Measurements from ENCODE around the gene FNIP1.
"Not testable (repeated sequence)": the region's sequence is repeated elsewhere in the genome, so short reads cannot be mapped to it uniquely, and the experiment has no call there.

Gene FNIP1

DNA sequence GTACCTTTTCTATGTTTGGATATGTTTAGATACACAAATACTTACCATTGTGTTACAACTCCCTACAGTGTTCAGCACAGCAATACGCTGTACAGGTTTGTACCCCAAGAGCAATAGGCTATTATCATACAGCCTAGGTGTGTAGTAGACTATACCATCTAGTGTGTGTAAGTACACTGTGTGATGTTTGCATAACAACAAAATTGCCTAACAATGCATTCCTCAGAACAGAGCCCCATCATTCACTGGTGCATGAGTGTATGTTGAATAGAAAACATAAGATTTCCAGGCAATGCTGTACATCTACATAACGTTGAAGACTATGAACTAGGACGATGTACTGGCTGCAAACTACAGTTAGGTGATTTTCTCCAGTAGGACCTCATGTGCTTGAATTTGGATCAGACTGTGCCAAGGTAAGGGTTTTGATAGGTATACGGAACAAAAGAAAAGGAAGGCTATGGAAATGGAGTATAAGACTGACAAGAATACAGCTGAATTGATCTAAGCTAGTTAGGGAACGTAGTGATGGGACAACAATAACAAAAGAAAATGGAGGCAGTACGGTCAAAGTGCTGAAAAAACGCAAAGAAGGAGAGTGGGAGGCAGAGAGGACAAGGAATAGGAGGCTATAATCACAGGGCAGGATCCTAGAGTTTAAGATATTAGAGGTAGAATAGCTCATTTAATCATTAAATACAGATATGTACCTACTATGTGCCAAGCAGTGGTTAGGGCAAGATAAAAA, 46.9 kb downstream of the FNIP1 start:
- DNase-seq = no peak

DNA sequence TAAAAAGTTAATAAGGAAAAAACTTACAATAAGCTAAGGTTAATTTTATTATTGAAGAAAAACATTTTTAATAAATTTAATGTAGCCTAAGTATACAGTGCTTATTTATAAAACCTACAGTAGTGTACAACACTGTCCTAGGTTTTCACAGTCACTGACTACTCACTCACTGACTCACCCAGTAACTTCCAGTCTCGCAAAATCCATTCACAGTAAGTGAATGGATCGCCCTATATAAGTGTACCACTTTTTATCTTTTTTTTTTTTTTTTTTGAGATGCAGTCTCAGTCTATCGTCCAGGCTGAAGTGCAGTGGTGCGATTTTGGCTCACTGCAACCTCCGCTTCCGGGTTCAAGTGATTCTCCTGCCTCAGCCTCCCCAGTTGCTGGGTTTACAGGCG, 47.7 kb downstream of the FNIP1 start:
- no peak for DNase-seq

DNA sequence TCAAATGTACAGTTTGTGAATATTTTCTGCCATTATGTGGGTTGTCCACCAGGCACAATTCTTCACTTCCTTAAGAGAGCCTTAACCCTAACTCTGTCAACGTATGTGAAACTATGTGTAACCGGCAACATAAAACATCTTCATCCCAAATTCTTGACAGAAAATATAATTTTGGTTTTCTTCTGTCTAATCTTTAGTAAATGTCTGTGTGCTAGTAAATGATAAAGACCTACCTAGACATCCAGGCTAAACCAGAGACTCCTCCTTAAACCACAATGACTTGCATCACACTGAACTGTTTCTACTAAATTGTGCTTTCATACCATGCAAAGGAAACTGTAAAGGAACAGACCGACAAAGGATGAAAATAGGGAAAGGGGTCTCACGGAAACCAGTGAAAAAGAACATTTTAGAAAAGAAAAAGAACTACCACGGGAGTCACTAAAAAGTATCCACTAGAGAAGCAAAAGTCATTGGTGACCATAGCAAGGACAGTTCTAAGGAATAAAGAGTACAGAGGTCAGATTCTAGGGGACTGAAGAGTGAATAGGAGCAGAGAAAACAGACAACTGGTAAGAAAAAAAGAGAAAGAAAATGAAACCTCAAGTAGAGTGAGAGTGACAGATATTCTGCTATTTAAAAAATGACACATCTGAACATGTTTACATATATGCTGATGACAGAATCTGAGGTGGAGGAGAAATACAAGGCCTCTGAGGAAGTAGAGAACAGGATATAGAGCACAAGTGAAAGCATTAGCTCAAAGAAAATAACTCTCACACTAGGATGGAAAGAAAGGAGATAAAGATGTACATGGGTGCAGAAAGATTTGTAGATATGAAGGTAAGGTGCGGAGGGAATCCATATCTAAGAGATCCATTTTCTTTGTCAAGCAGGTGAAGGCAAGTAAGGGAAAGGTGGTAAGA, 49.4 kb downstream of the FNIP1 start:
- DNase-seq = peak; percentile 97

DNA sequence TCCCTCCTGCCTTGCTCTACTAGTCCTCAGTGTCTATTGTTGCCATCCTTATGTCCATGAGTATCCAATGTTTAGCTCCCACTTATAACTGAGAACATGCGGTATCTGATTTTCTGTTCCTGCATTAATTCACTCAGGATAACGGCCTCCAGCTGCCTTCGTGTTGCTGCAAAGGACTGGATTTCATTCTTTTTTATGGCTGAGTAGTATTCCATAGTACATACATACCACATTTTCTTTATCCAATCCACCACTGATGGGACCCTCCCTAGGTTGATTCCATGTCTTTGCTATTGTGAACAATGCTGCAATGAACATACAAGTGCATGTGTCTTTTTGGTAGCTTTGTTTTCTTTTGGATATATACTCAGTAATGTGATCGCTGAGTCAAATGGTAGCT, 50.4 kb downstream of the FNIP1 start:
- DNase-seq = no peak

DNA sequence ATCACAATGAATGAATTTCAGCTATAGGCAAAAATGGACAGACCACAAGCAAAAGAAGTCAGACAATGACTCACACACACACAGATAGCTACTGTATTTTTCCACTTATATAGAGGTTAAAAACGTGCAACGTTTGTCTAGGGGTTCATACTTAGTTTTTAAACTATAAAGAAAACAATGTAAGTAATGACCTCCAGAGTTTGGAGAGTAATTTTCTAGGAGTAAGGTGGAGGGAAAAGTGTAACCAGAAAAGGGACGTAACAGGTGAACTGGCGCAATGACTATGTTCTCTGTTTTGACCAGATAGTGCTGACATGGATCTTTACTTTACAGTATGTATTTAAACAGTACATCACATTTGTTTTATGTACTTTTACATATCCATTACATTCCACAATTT, 51.1 kb downstream of the FNIP1 start:
- peak; percentile 58 for DNase-seq

DNA sequence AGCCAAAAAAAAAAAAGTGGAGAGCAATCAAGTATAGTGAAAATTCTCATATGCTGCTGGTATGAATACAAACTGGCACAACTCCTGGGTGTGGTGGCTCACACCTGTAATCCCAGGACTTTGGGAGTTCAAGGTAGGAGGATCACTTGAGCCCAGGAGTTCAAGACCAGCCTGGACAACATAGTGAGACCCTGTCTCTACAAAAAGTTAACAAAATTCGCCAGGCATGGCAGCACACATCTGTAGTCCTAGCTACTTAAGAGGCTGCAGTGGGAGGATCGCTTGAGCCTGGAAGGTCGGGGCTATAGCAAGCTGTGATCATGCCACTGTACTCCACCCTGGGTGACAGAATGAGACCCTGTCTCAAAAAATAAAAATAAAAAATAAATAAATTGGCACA, 51.7 kb downstream of the FNIP1 start:
- DNase-seq = no peak

DNA sequence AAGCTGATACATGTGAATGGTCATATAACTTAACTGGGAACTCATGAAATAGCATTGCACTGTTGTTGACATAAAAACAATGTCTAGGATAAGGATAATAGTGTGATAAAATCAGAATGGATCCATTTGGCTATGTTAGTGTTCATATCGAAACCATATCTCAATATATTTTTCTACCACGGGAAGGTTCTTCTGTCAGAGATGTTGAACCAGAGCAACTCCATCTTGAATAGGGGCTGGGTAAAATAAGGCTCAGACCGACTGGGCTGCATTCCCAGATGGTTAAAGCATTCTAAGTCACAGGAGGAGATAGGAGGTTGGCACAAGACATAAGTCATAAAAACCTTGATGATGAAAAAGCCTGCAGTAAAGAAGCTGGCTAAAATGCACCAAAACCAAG, 56.3 kb downstream of the FNIP1 start:
- no peak for DNase-seq

DNA sequence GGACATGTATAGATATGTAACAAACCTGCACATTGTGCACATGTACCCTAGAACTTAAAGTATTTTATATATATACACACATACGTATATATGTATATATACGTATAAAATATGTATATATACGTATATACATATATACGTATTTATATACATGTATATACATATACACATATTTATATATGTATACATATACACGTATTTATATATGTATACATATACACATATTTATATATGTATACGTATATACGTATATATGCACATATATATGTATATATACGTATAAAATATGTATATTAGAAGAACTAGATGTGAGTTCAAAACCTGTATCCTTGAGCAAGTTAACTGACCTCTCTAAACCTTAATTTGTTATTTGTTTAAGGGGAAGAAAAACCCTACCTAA, 61.4 kb downstream of the FNIP1 start:
- DNase-seq = no peak

DNA sequence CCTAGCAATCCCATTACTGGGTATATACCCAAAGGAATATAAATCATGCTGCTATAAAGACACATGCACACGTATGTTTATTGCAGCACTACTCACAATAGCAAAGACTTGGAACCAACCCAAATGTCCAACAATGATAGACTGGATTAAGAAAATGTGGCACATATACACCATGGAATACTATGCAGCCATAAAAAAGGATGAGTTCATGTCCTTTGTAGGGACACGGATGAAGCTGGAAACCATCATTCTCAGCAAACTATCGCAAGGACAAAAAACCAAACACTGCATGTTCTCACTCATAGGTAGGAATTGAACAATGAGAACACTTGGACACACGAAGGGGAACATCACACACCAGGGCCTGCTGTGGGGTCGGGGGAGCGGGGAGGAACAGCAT, 61.9 kb downstream of the FNIP1 start:
- DNase-seq = not testable (repeated sequence)

DNA sequence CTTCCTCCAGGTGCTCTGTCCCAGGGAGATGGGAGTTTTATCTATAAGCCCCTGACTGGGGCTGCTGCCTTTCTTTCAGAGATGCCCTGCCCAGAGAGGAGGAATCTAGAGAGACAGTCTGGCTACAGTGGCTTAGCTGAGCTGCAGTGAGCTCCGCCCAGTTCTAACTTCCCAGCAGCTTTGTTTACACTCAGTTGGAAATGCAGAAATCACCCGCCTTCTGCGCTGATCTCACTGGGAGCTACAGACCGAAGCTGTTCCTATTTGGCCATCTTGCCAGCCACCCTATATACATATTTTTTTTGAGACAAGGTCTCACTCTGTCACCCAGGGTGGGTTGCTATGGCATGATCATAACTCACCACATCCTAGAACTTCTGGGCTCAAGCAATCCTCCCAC, 67.5 kb downstream of the FNIP1 start:
- not testable (repeated sequence) for DNase-seq

DNA sequence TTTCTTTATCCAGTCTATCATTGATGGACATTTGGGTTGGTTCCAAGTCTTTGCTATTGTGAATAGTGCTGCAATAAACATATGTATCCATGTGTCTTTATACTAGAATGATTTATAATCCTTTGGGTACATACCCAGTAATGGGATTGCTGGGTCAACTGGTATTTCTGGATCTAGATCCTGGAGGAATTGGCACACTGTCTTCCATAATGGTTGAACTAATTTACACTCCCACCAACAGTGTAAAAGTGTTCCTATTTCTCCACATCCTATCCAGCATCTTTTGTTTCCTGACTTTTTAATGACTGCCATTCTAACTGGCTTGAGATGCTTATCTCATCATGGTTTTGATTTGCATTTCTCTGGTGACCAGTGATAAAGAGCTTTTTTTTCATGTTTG, 72.7 kb downstream of the FNIP1 start:
- DNase-seq = not testable (repeated sequence)

DNA sequence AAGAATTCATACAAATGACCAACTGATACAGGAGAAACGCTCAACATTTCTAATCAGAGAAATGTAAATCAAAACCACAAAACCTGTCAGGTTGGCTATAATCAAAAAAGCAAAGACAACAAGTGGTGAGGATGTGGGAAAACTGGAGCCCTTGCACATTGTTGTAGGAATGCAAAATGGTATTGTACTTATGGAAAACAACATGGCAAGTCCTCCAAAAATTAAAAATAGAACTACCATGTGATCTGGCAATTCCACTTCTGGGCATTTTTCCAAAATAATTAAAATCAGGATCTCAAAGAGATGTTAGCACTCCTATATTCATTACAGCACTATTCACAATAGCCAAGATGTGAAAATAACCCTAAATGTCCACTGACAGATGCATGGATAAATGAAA, 76.1 kb downstream of the FNIP1 start:
- DNase-seq = no peak

DNA sequence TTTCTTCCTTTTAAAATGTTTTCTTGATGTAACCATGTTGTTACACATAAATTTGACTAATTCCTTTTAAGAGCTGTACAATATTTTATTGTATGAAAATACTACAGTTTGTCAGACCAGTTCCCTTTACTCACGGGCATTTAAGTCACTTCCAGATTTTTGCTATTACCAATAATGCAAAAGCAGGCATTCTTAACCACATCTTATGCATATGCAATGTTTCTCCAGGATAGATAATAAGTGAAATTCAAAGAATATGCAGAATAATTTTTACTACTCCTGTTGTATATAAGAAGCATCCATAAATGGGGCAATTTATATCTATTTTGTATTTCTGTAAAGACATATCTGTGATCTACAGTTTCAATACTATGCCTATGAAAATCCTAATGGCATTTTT, 77.3 kb downstream of the FNIP1 start:
- no peak for DNase-seq

DNA sequence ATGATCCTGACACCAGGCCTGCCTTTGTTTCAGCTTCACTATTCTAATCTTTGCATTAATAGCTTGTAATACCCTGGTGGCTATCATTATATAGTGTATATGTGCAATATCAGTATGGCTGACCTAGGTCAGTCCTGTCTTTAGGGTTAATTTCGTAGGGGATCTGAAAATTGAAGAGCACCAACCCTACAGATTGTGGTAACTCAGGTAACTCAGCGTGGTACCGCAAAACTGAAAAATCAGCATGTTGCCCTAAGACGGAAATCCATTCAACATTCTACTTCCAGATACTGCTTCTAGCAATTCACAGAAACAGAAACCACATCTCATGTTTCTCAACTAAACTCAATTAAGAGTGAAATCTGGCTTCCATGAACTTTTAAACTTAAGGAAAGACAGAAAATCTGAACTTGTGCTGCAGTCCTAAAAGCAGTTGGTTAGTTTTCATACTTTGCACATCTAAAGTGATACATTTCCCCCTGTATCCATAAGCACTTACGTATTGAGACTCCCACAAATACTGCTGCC, 78.3 kb downstream of the FNIP1 start:
- no peak for DNase-seq

DNA sequence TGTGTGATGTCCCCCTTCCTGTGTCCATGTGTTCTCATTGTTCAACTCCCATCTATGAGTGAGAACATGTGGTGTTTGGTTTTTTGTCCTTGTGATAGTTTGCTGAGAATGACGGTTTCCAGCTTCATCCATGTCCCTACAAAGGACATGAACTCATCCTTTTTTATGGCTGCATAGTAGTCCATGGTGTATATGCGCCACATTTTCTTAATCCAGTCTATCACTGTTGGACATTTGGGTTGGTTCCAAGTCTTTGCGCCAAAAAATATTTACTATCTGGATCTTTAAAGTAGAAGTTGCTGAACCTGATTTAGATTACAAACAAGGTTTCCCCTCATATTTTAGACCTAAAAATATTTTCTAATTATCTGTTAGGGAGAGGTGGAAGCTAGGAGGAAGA, 79.7 kb downstream of the FNIP1 start:
- DNase-seq = not testable (repeated sequence)

DNA sequence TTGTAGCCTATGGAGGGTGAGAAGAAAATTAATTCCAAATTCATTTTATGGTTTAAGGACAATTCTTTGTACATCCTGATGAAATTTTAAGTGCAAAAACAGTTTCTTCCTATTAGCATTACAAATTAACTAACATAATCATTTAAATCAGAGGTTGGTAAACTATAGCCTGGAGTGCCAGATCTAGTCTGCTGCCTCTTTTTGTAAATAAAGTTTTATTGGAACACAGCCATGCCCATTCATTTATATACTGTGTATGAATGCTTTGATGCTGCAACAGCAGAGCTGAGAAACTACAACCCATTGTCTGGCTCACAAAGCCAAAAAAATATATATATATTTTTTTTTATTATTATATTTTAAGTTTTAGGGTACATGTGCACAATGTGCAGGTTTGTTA, 80.2 kb downstream of the FNIP1 start:
- no peak for DNase-seq

DNA sequence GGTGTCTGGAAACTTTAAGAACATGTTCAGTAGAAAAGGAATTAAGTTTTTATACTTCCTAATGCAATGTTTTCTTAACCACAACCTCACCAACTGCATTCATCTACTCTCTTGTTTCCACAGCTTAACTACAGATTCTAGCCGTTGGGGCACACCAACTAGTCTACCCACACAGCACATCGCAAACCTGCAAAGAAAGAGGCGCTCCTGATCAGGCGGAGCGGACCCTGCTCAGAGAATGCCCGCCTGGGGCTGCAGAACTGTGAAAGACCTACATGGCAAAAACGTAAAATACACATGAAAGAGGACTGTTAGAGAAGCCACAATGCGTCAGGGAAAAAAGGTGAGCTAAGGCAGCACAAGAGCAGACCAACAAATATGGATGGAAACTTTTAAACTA, 86.4 kb downstream of the FNIP1 start:
- no peak for DNase-seq

DNA sequence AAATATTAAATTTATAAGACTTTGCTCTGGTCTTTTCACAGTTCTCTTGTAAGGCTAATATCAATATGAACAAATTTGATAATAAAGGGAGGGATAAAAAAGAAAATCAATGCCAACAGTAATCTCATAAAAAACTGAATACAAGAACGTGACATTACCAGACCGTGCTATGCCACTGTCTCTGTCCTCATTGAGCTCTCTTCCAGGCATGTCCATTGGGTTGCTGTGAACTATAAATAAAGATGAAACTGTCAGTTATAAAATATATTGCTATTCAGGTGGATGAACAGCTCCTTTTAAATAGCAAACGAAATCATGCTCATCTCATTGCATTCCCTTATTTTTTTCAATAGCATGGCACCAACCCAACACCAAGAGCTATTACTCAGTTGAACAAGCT, 87.8 kb downstream of the FNIP1 start:
- DNase-seq = no peak

DNA sequence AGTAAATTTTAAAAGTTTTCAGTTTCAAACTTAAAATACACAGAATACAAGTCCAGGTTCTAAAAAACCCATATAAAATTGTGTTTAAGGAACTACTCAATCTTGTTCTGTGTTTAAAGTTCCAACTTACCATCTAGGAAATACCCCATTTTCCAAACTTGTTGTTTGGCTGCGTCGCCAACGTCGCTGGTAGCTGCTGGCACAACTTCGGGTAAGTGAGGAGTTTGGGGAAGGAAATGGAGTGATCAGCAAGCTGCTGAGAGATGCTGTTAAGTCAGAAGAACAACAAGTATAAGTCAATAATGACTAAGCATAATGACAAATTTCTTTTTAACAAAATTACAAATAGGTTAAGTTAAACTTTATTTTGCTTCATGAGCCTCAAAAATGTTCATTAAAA, 90.5 kb downstream of the FNIP1 start:
- no peak for DNase-seq

DNA sequence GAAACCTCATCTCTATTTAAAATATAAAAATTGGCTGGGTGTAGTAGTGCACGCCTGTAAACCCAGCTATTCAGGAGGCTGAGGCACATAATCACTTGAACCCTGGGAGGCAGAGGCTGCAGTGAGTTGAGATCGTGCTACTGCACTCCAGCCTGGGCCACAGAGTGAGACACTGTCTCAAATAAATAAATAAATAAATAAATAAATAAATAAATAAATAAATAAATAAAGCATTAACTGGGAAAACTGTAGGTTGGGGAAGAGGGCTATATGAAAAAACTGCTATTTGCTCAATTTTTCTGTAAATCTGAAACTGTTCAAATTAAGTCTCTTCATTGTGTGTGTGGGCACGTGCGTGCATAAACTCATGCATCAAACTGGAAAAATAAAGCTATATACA, 101.9 kb downstream of the FNIP1 start:
- DNase-seq = no peak

DNA sequence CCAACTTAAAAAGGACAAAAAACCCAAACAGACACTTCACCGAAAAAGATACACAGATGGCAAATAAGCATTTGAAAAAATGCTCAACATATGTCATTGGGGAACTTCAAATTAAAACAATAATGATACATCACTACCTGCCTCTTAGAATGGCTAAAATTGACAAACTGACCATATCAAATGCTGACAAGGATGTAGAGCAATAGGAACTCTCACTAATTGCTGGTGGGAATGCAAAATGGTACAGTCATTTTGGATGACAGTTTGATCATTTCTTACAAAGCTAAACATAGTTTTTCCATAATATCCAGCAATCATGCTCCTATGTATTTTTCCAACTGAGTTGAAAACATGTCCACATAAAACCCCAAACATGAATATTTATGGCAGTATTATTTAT, 102.9 kb downstream of the FNIP1 start:
- DNase-seq = no peak

DNA sequence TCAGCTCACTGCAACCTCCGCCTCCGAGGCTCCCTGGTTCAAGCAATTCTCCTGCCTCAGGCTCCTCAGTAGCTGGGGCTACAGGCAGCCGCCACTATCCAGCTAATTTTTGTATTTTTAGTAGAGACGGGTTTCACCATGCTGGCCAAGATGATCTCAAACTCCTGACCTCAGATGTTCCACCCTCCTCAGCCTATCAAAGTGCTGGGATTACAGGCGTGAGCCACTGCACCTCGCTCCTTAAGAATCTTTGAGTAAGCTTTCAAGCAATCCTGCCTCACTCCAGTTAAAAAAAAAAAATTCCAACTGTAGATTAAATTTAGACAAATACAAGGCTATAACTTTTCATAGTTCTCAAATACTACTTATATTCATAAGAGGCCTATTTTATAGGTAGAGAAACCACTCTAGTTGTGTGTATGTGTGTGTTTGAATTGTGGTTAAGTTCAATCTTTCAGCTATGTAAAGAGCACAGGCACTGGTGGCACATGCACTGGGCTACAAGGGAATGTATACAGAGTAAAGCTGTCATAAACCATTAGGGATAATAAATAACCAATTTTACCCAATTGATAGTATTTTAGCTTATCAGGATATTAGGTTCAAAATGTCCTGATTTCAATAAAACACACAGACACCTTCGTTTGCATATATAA, 111.2 kb downstream of the FNIP1 start:
- DNase-seq = no peak

DNA sequence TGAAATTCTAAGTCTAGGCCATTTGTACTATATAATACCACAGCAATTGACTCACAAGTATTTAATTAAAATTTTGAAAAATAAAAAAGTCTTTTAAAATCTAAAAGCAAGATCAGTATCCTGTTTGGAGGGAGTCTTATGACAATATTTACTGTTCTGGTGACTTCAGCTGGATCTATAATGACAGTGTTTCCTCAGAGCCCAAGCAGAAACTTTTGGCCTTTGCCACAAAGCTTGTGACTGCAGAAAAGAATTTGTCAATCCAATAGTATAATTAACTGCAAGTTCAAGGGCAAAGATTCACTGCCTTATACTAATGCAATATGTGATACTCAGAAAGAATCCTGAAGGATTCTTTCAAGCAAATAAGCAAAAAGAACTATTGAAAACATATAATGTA, 112.2 kb downstream of the FNIP1 start:
- no peak for DNase-seq

DNA sequence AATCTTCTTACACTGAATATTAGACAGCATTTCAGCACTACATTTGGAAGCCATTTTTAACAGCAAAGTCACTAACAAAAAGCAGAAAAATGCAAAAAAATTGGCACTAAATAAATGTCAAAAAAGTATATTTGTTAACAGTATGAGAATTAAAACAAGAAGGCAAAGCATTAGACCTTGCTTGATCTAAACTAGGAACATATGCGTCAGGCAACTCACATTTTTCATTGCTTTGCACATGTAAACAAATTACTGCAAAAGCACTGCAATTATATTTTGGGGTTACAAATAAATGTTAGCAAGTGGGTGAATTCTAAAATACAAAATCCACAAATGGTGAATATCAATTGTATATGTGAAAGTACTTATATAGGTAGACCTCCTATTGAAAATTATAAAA, 112.8 kb downstream of the FNIP1 start:
- no peak for DNase-seq
